Measurements from ENCODE around the gene EVL. TPM values are rescaled to one million over a fixed set of nuclear protein-coding genes. Genes with fewer than 3 reads are reported as not detected.
"Not testable (repeated sequence)": the region's sequence is repeated elsewhere in the genome, so short reads cannot be mapped to it uniquely, and the experiment has no call there.

The EVL gene
- total RNA-seq, 1 experiment from 2014 or later: 17.9 TPM

DNA sequence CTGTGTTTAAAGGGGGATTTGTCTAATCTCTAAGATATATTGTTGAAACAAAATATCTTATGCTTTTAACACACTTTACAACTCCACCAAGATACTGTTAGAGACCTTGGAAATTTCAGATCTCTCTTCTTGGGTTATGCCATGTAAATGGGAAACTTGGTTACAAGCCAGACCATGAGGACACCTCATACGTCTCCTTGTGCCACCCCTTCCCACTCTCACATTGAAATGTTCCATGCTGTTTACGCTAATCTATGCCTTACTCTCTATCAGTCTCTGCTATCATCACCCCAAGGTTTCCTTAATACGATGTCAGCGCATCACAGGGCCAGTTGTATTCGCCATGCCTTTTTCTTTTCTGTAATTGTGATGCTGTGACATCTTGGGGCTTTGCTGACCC is 107.6 kb downstream of the EVL start:
- Histone ChIP-seq H3K36me3 (no peaks in the 10 kb centered on the region), H3K27me3 (no peaks in the 10 kb centered on the region), H3K4me3 (no peak overlapping the region), H3K9me3 (no peaks in the 10 kb centered on the region)
- no peak for DNase-seq

DNA sequence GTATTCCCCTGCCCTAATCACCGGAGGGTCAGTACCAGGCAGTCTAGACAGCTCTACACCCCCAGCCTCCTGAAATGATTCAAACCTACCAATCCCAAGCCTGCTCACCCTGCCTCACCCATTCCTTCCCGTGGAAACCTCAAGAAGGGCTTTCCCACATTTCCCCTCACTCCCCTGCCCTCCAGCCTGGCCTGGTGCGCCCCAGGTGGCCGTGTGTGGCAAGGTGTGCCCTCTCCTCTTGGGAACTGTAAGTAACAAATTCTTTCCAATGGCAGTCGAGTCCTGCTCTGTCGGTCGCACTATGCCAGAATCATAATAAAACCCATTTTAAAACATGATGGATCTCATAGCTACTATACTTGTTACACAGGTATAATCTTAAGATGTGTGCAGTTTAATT is 108.1 kb downstream of the EVL start:
- no peaks in the 10 kb centered on the region for H3K36me3 ChIP-seq
- no peak overlapping the region for H3K4me3 ChIP-seq
- DNase-seq: no peak
- no peaks in the 10 kb centered on the region for H3K9me3 ChIP-seq
- H3K27me3 ChIP-seq: no peaks in the 10 kb centered on the region

DNA sequence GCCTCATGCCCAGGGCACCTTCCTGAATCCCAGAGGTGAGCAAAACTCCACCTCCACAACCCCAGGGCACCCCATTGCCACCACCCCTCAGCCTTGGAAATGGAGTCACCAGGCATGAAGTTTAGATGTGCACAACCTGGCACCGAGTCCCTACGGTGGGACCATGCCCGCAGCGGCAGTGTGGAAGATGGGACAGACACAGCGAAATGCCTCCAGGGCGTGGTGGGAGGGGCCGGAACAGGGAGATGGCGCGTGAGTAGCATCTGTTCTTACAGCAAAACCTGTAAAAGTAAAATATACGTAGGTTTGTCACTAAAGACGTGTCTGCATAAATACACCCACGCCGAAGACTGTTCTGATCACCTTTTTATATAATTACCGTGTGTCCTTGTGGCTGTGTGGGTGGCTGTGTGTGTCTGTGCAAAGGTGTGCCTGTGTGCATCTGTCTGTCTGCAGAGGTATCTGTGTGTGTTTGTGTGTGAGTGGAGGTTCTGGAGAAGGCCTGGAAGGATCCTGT is 111.6 kb downstream of the EVL start:
- no peak overlapping the region for H3K4me3 ChIP-seq
- no peaks in the 10 kb centered on the region for H3K36me3 ChIP-seq
- no peaks in the 10 kb centered on the region for H3K9me3 ChIP-seq
- no peak for DNase-seq
- no peaks in the 10 kb centered on the region for H3K27me3 ChIP-seq

GRCh38 chr14:100178691-100179090 is 113.5 kb downstream of the EVL start:
- H3K4me3 ChIP-seq: no peak overlapping the region
- no peaks in the 10 kb centered on the region for H3K9me3 ChIP-seq
- H3K36me3 ChIP-seq: no peaks in the 10 kb centered on the region
- DNase-seq: no peak
- H3K27me3 ChIP-seq: no peaks in the 10 kb centered on the region

DNA sequence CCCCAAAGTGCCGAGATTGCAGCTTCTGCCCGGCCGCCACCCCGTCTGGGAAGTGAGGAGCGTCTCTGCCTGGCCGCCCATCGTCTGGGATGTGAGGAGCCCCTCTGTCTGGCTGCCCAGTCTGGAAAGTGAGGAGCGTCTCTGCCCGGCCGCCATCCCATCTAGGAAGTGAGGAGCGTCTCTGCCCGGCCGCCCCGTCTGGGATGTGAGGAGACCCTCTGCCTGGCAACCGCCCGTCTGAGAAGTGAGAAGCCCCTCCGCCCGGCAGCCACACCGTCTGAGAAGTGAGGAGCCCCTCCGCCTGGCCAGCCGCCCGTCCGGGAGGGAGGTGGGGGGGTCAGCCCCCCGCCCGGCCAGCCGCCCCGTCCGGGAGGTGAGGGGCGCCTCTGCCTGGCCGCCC is 115.4 kb downstream of the EVL start:
- not testable (repeated sequence) for H3K27me3 ChIP-seq, H3K36me3 ChIP-seq, DNase-seq, H3K4me3 ChIP-seq, H3K9me3 ChIP-seq

- DNase-seq, H3K9me3 ChIP-seq: not testable (repeated sequence)
Measured at GRCh38 chr14:100181876-100182551, 116.8 kb downstream of the EVL start.

GRCh38 chr14:100187247-100187833 is 122.1 kb downstream of the EVL start:
- Histone ChIP-seq H3K9me3 (no peaks in the 10 kb centered on the region), H3K4me3 (no peak overlapping the region), H3K36me3 (no peaks in the 10 kb centered on the region), H3K27me3 (no peaks in the 10 kb centered on the region)
- no peak for DNase-seq

More at GRCh38 chr14:100181876-100182551, 116.8 kb downstream of the EVL start:
- not testable (repeated sequence) for H3K27me3 ChIP-seq, H3K36me3 ChIP-seq, H3K4me3 ChIP-seq

DNA sequence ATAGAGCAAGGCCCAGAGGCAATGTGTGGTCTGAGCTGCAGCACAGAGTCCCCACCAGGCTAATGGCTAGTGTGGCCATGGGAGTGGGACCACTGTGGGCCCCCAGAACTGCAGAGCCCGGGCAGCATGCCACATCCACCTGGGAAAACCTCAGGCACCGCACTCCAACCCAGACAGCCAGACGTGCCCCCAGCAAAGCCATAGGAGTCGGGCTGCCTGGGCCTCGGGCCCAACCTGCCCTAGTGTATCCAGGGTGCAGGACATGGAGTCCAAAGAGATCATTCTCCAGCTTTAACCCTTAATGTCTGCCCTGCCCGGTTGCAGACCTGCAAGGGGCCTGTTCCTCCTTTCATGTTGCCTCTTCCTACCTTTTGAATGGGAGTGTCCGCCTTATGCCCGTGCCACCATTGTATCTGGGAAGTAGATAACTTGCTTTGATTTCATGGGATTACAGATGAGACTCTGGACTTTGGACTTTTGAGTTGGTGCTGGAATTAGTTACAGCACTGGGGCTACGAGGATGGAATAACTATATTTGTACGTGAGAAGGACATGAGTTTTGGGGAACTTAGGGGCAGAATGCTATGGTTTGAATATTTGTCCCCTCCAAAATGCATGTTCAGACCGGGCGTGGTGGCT is 123.3 kb downstream of the EVL start:
- H3K9me3 ChIP-seq: no peaks in the 10 kb centered on the region
- no peak overlapping the region for H3K4me3 ChIP-seq
- no peaks in the 10 kb centered on the region for H3K27me3 ChIP-seq
- no peak for DNase-seq
- no peaks in the 10 kb centered on the region for H3K36me3 ChIP-seq

DNA sequence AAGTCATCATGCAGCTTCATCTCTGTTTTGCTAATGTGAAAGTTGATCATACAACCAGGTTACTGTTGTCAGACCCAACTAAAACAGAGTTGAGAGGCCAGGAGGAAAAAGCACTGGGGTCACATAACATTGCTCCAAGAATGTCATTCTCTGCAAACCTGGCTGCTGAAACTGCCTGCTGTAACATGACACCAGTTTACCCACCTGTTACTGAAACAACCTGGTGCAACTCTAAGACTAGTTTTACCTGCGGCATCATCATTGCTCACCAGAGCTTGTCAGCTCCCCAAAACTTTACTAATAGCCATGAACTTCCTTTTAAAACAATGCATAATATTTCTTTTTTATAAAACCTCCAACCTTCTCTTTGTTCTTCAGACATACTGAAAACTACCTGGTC is 124.9 kb downstream of the EVL start:
- Histone ChIP-seq H3K27me3 (no peaks in the 10 kb centered on the region), H3K4me3 (no peak overlapping the region), H3K36me3 (no peaks in the 10 kb centered on the region), H3K9me3 (no peaks in the 10 kb centered on the region)
- DNase-seq: no peak

- no peak for DNase-seq
- Histone ChIP-seq H3K4me3 (no peak overlapping the region), H3K9me3 (no peaks in the 10 kb centered on the region), H3K27me3 (no peaks in the 10 kb centered on the region), H3K36me3 (no peaks in the 10 kb centered on the region)
Measured at GRCh38 chr14:100191584-100192249, 126.5 kb downstream of the EVL start.

GRCh38 chr14:100192250-100192671 is 127.0 kb downstream of the EVL start:
- DNase-seq: no peak
- H3K4me3 ChIP-seq: peak overlapping the region; percentile 38
- H3K27me3 ChIP-seq: no peaks in the 10 kb centered on the region
- H3K9me3 ChIP-seq: no peaks in the 10 kb centered on the region
- no peaks in the 10 kb centered on the region for H3K36me3 ChIP-seq

- peak; percentile 95 for DNase-seq
- no peaks in the 10 kb centered on the region for H3K9me3 ChIP-seq
- H3K4me3 ChIP-seq: peak overlapping the region; percentile 38
- H3K36me3 ChIP-seq: no peaks in the 10 kb centered on the region
- H3K27me3 ChIP-seq: no peaks in the 10 kb centered on the region
Measured at GRCh38 chr14:100192672-100193416, 127.6 kb downstream of the EVL start.

Other genes with a start within 250 kb of the EVL start
- not detected in 2 replicates for gene DEGS2, start 94.2 kb downstream of the EVL start, total RNA-seq (2014; rRNA removed; shearing (Covaris generic); ENCODE audit: low replicate concordance)
- gene YY1, start 173.7 kb downstream of the EVL start, total RNA-seq (2014; rRNA removed; shearing (Covaris generic); ENCODE audit: low replicate concordance): 34.1 and 45.4 TPM in 2 replicates
- 8.0 and 9.6 TPM in 2 replicates for gene SLC25A29, start 241.0 kb downstream of the EVL start, total RNA-seq (2014; rRNA removed; shearing (Covaris generic); ENCODE audit: low replicate concordance)

Data from MG63 (cell line).